Germinal center (tissue), 1 donor: ENCODE data around the gene PRRT2.
A peak's percentile ranks its signal among the peaks of the same experiment; 100 is the strongest.

ENCODE experiments used
- DNase-seq: peaks from one replicate; pipeline ENCODE4 v3.0.0; 2012; ENCODE audit warnings: mixed read lengths, low spot score

Gene PRRT2

GRCh38 chr16:29862383-29862883 lies 50.4 kb downstream of the PRRT2 start:
- no peak for DNase-seq

GRCh38 chr16:29862884-29863668 lies 51.1 kb downstream of the PRRT2 start, which contains the start of gene CDIPT:
Gene CDIPT, minus strand, starts transcription at chr16:29863226. Its CDS starts 369 bp downstream, at chr16:29862857.
- DNase-seq, result peak; percentile 91

- DNase-seq, result no peak
These were observed 51.6 kb downstream of the PRRT2 start for GRCh38 chr16:29863669-29863984.

DNA sequence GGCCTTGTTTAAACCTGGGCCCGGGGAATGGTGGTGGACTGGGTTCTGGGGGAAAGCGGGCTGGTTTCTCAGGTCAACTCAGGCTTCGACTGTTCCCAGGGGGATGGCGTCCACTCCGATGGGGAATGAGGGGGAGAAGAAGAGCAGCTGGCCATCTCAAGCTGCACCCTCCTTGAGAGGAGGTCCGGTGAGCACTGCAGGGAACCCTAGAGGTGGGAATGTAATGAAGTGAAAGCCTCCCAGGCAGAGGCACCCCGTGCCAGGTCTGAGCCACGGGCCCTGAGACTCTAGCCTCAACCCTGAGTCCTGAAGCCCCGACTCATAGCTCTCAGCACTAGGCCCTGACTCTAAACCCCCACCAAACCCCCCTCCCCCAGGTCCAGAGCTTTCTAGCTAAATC lies 52.2 kb downstream of the PRRT2 start:
- no peak for DNase-seq
